ENCODE results near the gene BOLA3. TPM values are rescaled to one million over a fixed set of nuclear protein-coding genes. Genes with fewer than 3 reads are reported as not detected.

BOLA3 gene
- total and polyA plus RNA-seq, 2 donors (not counting 3 experiments of a cell fraction or from before 2014, with no cell fraction given): 28.7 to 42.4 TPM

GRCh38 chr2:74111380-74111779 is 36.3 kb downstream of the BOLA3 start:
- Histone ChIP-seq H3K79me2 (ENCODE audit: control insufficient read depth, insufficient read depth, low read length) (no peaks in the 10 kb centered on the region), H3K27ac (ENCODE audit: insufficient read depth, low read depth, low read length) (no peak overlapping the region), H3K4me2 (ENCODE audit: insufficient read depth, low read length) (no peak overlapping the region), H4K20me1 (replicated peaks; ENCODE audit: control insufficient read depth, extremely low read depth, insufficient read depth, low read length) (no peaks in the 10 kb centered on the region), H3K36me3 (ENCODE audit: control insufficient read depth in 2 of 2, extremely low read depth in 1 of 2, insufficient read depth in 2 of 2, low read length in 2 of 2) (no peaks in the 10 kb centered on the region), H3K9ac (replicated peaks; ENCODE audit: extremely low read depth, insufficient read depth, low read length) (no peak overlapping the region), H2AFZ (ENCODE audit: low read depth, low read length) (no peak overlapping the region), H3K27me3 (ENCODE audit: control insufficient read depth in 2 of 2, insufficient read depth in 2 of 2, low read length in 2 of 2) (no peaks in the 10 kb centered on the region), H3K4me3 (replicated peaks in 1 of 3; ENCODE audit: insufficient read depth in 1 of 3, low read depth in 1 of 3, low read length in 3 of 3) (no peak overlapping the region), H3K4me1 (ENCODE audit: control insufficient read depth, extremely low read depth, insufficient read depth, low read length) (no peaks in the 10 kb centered on the region), H3K9me1 (replicated peaks; ENCODE audit: control insufficient read depth, extremely low read depth, insufficient read depth, low read length) (no peaks in the 10 kb centered on the region), H3K9me3 (replicated peaks; ENCODE audit: control insufficient read depth, insufficient read depth, low read length) (no peaks in the 10 kb centered on the region)
- no peak for FAIRE-seq
- TF ChIP-seq EZH2 (IDR thresholded peaks at IDR 0.05; ENCODE audit: borderline replicate concordance, low read depth, low read length, severe bottlenecking) (no peak), FOS (IDR thresholded peaks at IDR 0.05; ENCODE audit: borderline replicate concordance, insufficient read depth, low read length) (no peak), CTCF (IDR thresholded peaks at IDR 0.05; ENCODE audit: extremely low read depth in 1 of 2, insufficient read depth in 1 of 2, low read depth in 1 of 2, low read length in 2 of 2) (no peak), POLR2AphosphoS5 (IDR thresholded peaks at IDR 0.05; ENCODE audit: insufficient read depth, low read depth, low read length) (no peak), GATA2 (IDR thresholded peaks at IDR 0.05; ENCODE audit: insufficient read depth, insufficient read length, low read depth, low read length) (no peak), POLR2A (IDR thresholded peaks at IDR 0.05; ENCODE audit: low read depth, low read length) (no peak), MAX (IDR thresholded peaks at IDR 0.05; ENCODE audit: insufficient read depth, insufficient read length) (no peak), MYC (IDR thresholded peaks at IDR 0.05; ENCODE audit: low read depth, low read length) (no peak), JUN (IDR thresholded peaks at IDR 0.05; ENCODE audit: borderline replicate concordance, insufficient read depth, insufficient read length, low read depth) (no peak)
- dilution Hi-C loops (cut with MboI; ENCODE audit: extremely low pct_ligation_motif_present, low sequenced_read_pairs) (no loop called here), intact Hi-C loops (cut with micrococcal nuclease) (no loop called here)
- POLR2A ChIA-PET: no interaction called here
- DNase-seq (ENCODE audit: low read depth, low spot score): no peak
- CTCF ChIA-PET: no interaction called here
- no TSS peak for BruUV-seq (replicated peaks)
